PC-9 (cell line): Measurements from ENCODE around the gene TTC13.

ENCODE experiments used
- CTCF ChIP-seq: fragments of 200-600 bp; sonication (generic); conservative IDR thresholded peaks from 2 replicates; pipeline ENCODE4 v1.6.1; 2017; ENCODE audit warnings: mixed run types, antibody characterized with exemption, mild to moderate bottlenecking, moderate library complexity
- EZH2 ChIP-seq: fragments of 200-600 bp; sonication (generic); IDR thresholded peaks from 2 replicates; pipeline ENCODE4 v1.8.0; 2017; ENCODE audit warnings: antibody characterized with exemption, low read depth

- no peak for TF ChIP-seq EZH2
- TF ChIP-seq CTCF, result no peak
These were observed 29.8 kb downstream of the TTC13 start for GRCh38 chr1:230948903-230949302.
